Anterior cingulate cortex (tissue), 58 donors: ENCODE measurements around the gene PDHX.

Experiments used
- DNase-seq, 58 donors: peaks; one replicate each; lab custom pipeline; 2025; lab: John Stamatoyannopoulos, UW

Gene PDHX

DNA sequence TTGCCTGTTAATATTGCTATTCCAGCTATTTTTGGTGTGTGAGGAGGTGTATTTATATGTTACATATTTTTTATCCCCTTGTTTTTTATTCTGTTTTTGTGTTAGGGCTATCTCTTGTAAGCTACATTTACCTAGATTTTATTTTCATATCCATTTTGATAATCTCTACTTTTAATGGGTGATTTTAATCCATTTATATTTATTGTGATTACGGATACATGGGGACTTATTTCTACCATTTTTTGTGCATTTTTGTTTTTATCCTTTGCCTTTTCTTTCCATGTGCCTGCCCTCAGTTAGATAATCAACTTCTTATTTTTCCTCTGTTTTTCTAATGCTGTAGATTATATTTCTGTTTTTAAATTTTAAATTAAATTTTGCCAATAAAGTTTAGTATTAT is 28.3 kb downstream of the PDHX start:
- no peak for DNase-seq

DNA sequence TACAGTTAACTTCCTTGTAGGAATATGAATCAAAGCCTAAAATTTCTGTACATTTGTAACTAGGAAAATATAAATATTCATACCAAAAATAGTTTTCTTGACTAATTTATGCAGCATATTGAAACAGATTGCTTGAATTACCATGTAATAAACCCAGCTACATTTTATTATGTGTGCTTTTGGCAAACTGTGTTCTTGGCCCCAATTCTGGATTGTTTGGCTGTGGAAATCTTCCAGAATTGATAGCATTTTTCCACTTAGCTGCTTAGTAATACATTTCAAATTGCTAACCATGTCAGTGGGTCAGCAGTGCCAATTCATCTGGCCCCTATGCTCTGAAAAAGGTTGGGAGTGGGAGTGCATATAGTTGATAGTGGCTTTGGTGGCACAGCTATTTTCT is 32.3 kb downstream of the PDHX start:
- no peak for DNase-seq

- DNase-seq, result no peak
Observed at GRCh38 chr11:34953955-34954354, 37.5 kb downstream of the PDHX start.

GRCh38 chr11:34957206-34957605 is 40.8 kb downstream of the PDHX start:
- DNase-seq, result no peak

DNA sequence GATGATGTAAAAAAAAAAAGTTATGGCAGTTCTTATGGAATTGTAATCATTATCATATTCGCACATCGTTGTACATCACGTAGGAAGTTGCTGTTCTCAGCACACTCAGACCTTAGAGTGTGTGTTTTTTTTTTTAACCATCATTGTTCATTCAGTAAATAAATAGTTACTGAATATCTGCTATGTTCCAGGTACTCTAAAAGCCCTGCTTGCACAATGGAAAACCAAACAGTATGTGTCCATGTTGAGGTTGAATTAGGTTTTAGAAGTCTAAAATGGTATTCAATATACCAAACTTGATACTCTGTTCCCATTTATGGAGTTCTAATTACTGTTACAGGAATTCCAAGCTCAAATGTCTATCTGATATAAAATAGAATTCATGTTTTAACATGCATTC is 41.2 kb downstream of the PDHX start:
- DNase-seq, result no peak

DNA sequence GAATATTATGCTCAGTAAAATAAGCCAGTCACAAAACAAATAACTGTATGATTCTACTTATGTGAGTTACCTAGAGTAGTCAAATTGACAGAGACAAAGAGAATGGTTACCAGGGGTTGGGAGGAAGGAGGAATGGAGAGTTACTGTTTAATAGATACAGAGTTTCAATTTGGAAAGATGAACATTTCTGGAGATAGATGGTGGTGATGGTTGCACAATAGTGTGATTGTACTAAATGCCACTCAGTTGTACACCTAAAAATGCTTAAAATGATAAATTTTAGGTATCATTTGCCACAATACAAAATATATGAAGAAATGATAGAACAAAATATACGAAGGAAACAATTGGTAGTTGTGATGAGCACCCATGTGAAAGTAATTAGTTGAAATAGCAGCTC is 43.4 kb downstream of the PDHX start:
- no peak for DNase-seq

GRCh38 chr11:34960277-34960676 is 43.9 kb downstream of the PDHX start:
- peak in 10 of 58 donors; percentile 0 to 51 (median 6) for DNase-seq

DNA sequence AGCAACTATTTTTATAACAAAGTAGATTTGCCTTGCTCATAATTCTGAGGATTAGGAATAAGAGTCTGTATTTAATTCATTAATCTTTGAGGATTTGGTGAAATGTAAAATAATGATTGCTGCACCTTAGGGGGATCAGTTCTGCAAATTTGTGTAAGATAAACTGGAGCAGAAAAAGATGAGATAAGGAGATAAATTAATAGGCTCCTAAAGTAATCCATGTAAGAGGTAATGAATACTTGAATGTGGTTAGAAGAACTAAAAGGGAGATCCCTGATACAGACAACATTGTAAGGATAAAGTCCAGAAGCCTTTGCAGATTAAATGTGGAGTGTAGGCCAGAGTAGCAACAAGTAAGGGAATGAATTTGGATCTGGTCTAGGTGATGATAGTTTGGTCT is 45.6 kb downstream of the PDHX start:
- DNase-seq, result no peak

DNA sequence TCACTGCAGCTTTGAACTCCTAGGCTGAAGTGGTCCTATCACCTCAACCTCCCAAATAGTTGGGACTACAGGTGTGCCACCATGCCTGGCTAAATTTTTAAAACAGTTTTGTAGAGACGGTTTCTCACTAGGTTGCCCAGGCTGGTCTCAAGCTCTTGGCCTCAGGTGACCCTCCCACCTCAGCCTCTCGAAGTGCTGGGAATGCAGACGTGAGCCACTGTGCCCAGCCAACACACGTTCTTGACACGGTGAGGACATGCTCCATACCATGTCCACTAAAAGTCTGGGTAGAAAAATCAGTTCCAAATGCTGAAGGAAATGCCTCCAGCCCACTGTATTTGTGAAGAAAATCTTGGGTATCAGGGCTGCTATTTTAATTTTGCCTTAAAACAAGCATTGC is 46.9 kb downstream of the PDHX start:
- no peak for DNase-seq

DNA sequence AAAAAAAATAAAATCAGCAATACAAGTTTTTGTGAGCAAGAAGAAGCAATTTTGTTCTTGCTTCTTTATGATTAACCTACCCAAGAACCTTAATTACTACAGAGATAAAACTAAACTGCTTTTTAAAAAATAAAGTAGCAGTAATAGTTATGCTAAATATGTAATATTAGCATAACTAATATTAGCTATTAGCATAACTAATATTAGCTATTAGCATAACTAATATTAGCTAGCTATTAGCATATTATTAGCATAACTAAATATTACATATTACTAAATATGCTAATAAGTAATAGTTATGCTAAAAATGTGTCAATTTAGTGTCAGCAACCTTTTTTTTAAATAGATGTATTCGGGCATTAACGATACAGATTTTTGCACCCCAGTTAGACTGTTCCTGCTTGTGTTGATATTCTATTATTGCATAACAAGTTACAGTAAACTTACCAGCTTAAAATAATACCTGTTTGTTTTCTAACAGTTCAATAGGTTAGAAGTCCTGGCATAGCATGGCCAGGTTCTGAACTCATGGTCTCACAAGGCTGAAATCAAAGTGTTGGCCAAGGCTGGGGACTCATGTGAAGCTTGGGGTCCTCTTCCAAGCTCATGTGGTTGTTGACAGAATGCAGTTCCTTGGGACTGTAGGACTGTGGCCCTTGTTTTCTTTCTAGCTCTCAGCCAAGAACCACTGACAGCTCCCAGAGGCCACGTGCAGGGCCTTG is 48.4 kb downstream of the PDHX start:
- no peak for DNase-seq

GRCh38 chr11:34968862-34969261 is 52.4 kb downstream of the PDHX start:
- DNase-seq, result no peak

DNA sequence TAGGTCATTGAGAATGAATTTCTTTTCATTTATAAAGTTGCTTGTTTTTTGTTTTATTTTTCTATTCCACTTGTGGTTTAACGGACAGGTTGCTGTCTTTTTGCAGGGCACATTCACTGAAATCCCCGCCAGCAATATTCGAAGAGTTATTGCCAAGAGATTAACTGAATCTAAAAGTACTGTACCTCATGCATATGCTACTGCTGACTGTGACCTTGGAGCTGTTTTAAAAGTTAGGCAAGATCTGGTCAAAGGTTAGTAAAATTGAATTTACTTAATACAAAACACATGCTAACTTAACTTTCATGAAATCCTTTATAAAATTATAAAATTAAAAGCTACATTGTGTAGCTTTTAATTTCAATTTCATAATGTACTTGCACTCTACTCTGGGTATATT is 53.6 kb downstream of the PDHX start:
- DNase-seq, result no peak

- no peak for DNase-seq
Observed at GRCh38 chr11:34970480-34970879, 54.1 kb downstream of the PDHX start.

- DNase-seq, result no peak
Observed at GRCh38 chr11:34971928-34972327, 55.5 kb downstream of the PDHX start.

DNA sequence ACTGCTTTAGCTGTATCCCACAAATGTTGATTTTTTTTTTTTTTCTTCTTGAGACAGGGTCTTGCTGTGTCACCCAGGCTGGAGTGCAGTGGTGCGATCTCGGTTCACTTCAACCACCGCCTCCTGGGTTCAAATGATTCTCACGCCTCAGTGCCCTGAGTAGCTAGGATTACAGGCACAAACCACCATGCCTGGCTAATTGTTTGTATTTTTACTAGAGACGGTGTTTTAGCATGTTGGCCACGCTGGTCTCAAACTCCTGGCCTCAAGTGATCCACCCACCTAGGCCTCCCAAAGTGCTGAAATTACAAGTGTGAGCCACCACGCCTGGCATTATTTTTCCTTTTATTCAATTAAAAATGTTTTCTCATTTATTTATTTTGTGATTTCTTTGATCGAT is 55.9 kb downstream of the PDHX start:
- DNase-seq, result no peak

DNA sequence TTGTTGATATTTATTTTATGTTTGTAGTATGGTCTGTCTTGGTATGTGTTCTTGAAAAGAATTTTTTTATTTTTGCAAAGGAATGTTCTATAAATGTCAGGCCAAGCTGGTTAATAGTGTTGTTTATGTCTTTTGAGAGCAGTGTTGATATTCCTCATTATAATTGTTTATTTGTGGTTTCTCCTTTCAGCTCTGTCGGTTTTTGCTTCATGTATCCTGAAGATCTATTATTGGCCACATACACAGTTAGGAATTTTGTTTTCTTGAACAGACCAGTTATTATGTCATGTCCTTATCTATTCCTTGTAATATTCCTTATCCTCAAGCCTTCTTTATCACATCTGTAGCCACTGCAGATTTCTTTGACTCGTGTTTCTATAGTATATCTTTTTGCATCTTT is 56.5 kb downstream of the PDHX start:
- DNase-seq, result no peak

DNA sequence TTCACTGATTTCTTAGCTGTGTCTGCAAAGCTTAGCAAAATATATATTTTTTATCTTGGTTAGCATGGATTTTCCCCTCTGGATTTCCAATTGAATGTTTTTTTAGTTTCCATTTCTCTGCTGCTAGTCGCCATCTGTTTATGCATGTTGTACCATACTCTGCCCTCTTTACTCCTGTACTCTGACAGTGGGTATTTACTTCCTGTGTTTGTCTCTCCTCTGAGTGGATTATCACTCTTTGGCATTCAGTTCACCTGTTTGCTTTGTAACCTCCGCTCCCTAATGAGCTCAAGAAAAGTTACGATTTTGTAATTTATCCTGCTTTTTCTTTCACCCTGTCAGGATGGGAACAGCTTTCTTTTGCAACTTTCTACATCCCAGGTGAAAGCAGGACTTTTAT is 59.1 kb downstream of the PDHX start:
- DNase-seq, result no peak

GRCh38 chr11:34976496-34977088 is 60.2 kb downstream of the PDHX start:
- peak in 3 of 58 donors; percentile 1 to 12 (median 9) for DNase-seq

DNA sequence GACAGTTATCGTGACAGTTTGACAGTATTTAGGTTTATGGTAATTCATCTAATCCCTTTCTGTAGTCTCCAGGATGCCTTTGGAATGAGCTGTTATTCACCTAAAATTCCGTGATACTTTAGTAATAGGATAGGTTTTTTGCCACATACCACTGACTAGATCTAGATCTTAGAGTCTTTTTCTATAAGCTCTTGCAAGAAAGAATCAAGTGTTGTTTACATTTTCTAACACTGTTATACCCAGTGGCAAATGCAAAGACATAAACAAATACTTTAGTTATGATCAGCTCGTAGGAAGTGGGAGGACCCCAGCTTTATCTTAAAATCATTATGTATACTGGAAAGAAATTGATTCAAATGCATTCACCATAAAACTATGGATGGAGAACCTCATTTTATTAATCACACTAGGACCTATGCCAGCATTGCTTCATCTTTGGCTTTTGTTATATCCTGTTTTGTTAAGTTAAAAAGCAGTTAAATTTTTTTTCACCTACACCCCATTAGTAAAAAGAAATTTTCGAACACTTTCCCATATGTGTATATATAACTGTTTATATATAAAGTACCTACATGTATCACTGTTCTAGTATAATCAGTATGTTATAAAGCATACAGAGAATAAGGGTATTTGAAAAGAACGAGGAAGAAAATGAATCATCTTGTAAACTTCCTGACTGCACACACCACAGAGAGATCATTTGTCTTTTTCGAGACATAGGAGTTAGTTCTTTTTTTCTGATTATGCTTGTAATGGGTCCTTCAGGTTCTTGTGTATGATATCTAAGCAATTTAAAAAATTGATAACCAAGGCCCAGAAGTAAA is 60.9 kb downstream of the PDHX start:
- DNase-seq, result no peak

DNA sequence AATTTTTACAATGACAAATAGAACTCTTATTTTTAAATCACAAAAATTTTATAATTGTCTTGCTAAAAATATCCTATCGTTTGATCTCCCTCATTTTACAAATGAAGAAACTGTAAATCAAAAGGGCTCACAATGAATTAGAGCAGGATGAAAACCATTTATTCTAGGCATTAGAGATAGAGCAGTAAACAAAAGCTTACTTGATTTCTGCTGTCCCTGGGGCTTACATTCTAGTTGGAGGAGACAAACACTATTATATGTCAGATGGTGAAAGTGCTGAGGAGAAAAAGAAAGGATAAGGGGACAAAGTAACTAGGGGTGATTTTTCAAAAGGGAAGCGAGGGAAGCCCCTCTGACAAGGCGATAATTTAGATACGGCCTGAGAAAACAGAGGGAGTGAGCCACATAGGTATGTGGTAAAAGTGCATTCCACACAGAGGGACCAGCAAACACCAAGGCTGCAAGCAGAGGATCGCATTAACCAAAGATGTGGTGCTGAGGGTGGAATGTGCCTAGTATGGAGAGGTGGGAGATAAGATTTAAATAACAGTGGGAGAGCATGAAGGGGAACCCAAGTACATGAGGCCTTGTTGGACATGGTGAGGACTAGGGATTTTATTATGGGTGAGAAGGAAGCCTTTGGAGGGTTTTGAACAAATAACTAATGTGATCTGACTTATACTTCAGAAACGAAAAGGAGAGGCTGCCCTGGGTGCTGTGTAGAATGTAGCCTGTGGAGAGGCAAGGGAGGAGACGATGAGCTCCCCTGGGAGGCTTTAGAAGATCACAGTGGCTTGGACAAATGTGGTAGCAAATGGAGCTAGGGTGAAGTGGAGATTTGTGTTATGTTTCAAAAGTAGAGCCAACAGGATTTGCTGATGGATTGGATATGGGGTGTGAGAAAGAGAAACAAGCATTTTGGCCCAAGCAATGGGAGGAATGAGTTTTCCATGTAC is 62.1 kb downstream of the PDHX start:
- DNase-seq, result no peak

DNA sequence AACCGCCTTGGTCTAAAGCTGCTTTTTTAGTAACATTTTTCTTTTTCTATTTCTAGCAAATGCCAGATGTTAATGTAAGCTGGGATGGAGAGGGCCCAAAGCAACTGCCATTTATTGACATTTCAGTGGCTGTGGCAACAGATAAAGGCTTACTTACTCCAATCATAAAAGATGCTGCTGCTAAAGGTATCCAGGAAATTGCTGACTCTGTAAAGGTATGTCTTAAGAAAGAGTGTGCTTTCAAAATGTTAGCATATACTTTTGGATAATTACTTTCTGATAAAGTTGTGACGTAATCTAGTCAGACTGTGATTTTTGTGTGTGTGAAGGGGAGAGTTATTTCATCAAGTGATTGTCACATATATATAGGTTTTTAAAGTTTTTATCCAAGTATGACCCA is 68.1 kb downstream of the PDHX start:
- DNase-seq, result no peak
